IMR-90 (cell line): Measurements from ENCODE around the gene FBXL7. TPM values are rescaled to one million over a fixed set of nuclear protein-coding genes. Genes with fewer than 3 reads are reported as not detected.

ENCODE experiments used
- ATAC-seq: fragments of 200-7000 bp; cut with Tn5 transposase; 2 replicates; pipeline ENCODE4 v1.9.1; 2020; ENCODE audit warnings: low read depth, mild to moderate bottlenecking, moderate library complexity
- BruUV-seq: library from RNA; stranded (reverse); fragments of 400-500 nt; replicated peaks from 2 replicates; lab custom pipeline; 2021; lab: Mats Ljungman, UMichigan
- CTCF ChIA-PET: fragments of 300-600 bp; formaldehyde crosslinking; extraction: SDS; loops from one replicate; lab custom pipeline; 2021; ENCODE audit warnings: antibody characterized with exemption; lab: Yijun Ruan, JAX
- POLR2A ChIA-PET: fragments of 300-600 bp; sonication (Branson Sonifier 250); formaldehyde crosslinking; loops from one replicate; lab custom pipeline; 2022; ENCODE audit warnings: antibody characterized with exemption; ENCODE audit not compliant: unreplicated experiment; lab: Charles Lee
- DNase-seq: peaks from one replicate; pipeline ENCODE4 v3.0.0; 2013
- H2AFZ ChIP-seq: replicated peaks from 2 replicates; pipeline ENCODE3; 2013; ENCODE audit warnings: low read length, mild to moderate bottlenecking; ENCODE audit not compliant: poor library complexity
- H2AK5ac ChIP-seq: 2 replicates; pipeline ENCODE4 v1.6.1; 2013; ENCODE audit warnings: low read depth, low read length, inconsistent platforms
- H2AK9ac ChIP-seq: replicated peaks from 2 replicates; pipeline ENCODE3; 2013; ENCODE audit warnings: mild to moderate bottlenecking, low read depth, low read length, moderate library complexity; ENCODE audit not compliant: poor library complexity
- H2BK120ac ChIP-seq: 2 replicates; pipeline ENCODE4 v1.6.1; 2013; ENCODE audit warnings: low read depth, low read length, inconsistent platforms
- H2BK15ac ChIP-seq: 3 replicates; pipeline ENCODE4 v1.6.1; 2013; ENCODE audit warnings: low read depth, low read length, inconsistent platforms
- H2BK20ac ChIP-seq: 2 replicates; pipeline ENCODE4 v1.6.1; 2013; ENCODE audit warnings: low read depth, mild to moderate bottlenecking, inconsistent platforms, low read length, moderate library complexity
- H2BK5ac ChIP-seq: 2 replicates; pipeline ENCODE4 v1.6.1; 2013; ENCODE audit warnings: mild to moderate bottlenecking, low read depth, low read length, inconsistent platforms; ENCODE audit not compliant: poor library complexity, severe bottlenecking
- H3K14ac ChIP-seq: replicated peaks from 2 replicates; pipeline ENCODE4 v1.6.1; 2013; ENCODE audit warnings: low read depth, low read length, inconsistent platforms
- H3K18ac ChIP-seq: 2 replicates; pipeline ENCODE4 v1.6.1; 2013; ENCODE audit warnings: low read depth, low read length, control low read depth
- H3K23ac ChIP-seq: 2 replicates; pipeline ENCODE4 v1.6.1; 2013; ENCODE audit warnings: low read depth, low read length, inconsistent platforms
- H3K27ac ChIP-seq: 2 replicates; pipeline ENCODE4 v1.5.1; 2013; ENCODE audit warnings: mild to moderate bottlenecking, control low read depth, low read length; ENCODE audit not compliant: insufficient read depth
- H3K27me3 ChIP-seq: 2 replicates; pipeline ENCODE4 v1.6.1; 2013; ENCODE audit warnings: low read length; ENCODE audit not compliant: control insufficient read depth, insufficient read depth
- H3K36me3 ChIP-seq: 2 replicates; pipeline ENCODE4 v1.6.1; 2013; ENCODE audit warnings: low read length, mixed read lengths; ENCODE audit not compliant: control insufficient read depth, insufficient read depth
- H3K4ac ChIP-seq: 2 replicates; pipeline ENCODE4 v1.6.1; 2013; ENCODE audit warnings: low read depth, low read length, inconsistent platforms
- H3K4me1 ChIP-seq: 2 replicates; pipeline ENCODE4 v1.6.1; 2013; ENCODE audit warnings: low read length, mixed read lengths; ENCODE audit not compliant: control insufficient read depth, insufficient read depth
- H3K4me2 ChIP-seq: 2 replicates; pipeline ENCODE4 v1.6.1; 2013; ENCODE audit warnings: low read depth, mild to moderate bottlenecking, control low read depth, low read length, moderate library complexity
- H3K4me3 ChIP-seq: 2 replicates; pipeline ENCODE4 v1.5.1; 2013; ENCODE audit warnings: low read depth, mild to moderate bottlenecking, control low read depth, low read length, moderate library complexity; ENCODE audit not compliant: insufficient read depth
- H3K56ac ChIP-seq: 2 replicates; pipeline ENCODE4 v1.6.1; 2013; ENCODE audit warnings: low read length, inconsistent platforms; ENCODE audit not compliant: insufficient read depth; ENCODE audit errors: extremely low read depth
- H3K79me1 ChIP-seq, 2 experiments: 2 replicates each; pipeline ENCODE4 v1.6.1; 2013; ENCODE audit warnings: low read length in 2 of 2, inconsistent platforms in 1 of 2, low read depth in 1 of 2
- H3K9ac ChIP-seq: 2 replicates; pipeline ENCODE4 v1.6.1; 2013; ENCODE audit warnings: low read depth, low read length, control low read depth
- H3K9me1 ChIP-seq: 2 replicates; pipeline ENCODE4 v1.6.1; 2013; ENCODE audit warnings: low read length, inconsistent platforms; ENCODE audit not compliant: insufficient read depth
- H3K9me3 ChIP-seq: 2 replicates; pipeline ENCODE4 v1.6.1; 2013; ENCODE audit warnings: low read length; ENCODE audit not compliant: control insufficient read depth, insufficient read depth
- H4K20me1 ChIP-seq: 2 replicates; pipeline ENCODE4 v1.6.1; 2013; ENCODE audit warnings: low read length, inconsistent platforms; ENCODE audit not compliant: insufficient read depth
- H4K5ac ChIP-seq: 2 replicates; pipeline ENCODE4 v1.6.1; 2013; ENCODE audit warnings: mild to moderate bottlenecking, low read depth, low read length, control low read depth
- H4K8ac ChIP-seq, 2 experiments: 2 replicates each; pipeline ENCODE4 v1.6.1; 2013; ENCODE audit warnings: low read depth in 2 of 2, low read length in 2 of 2, control low read depth in 1 of 2, inconsistent platforms in 1 of 2
- H4K91ac ChIP-seq: 2 replicates; pipeline ENCODE4 v1.6.1; 2013; ENCODE audit warnings: low read depth, low read length, inconsistent platforms; ENCODE audit not compliant: insufficient read depth
- CHD1 ChIP-seq: IDR thresholded peaks from 2 replicates; pipeline ENCODE4 v1.6.1; 2012; ENCODE audit warnings: low read depth, low read length, improper control_type of control experiment
- MAFK ChIP-seq: IDR thresholded peaks from 2 replicates; pipeline ENCODE4 v1.6.1; 2012; ENCODE audit warnings: low read depth, low read length, improper control_type of control experiment
- MAZ ChIP-seq: IDR thresholded peaks from 2 replicates; pipeline ENCODE4 v1.6.1; 2012; ENCODE audit warnings: low read depth, mild to moderate bottlenecking, low read length, improper control_type of control experiment, moderate library complexity, borderline replicate concordance
- NFE2L2 ChIP-seq: fragments of 150-350 bp; IDR thresholded peaks from 2 replicates; pipeline ENCODE4 v1.6.1; 2016; ENCODE audit warnings: low read depth, mild to moderate bottlenecking, low read length
- RCOR1 ChIP-seq: IDR thresholded peaks from 2 replicates; pipeline ENCODE4 v1.6.1; 2012; ENCODE audit warnings: mild to moderate bottlenecking, low read length, improper control_type of control experiment; ENCODE audit not compliant: insufficient replicate concordance
- SMC3 ChIP-seq: fragments of 150-350 bp; IDR thresholded peaks from 2 replicates; pipeline ENCODE4 v1.6.1; 2016; ENCODE audit warnings: low read depth, mild to moderate bottlenecking, antibody characterized with exemption, low read length, moderate library complexity
- USF2 ChIP-seq: fragments of 150-350 bp; IDR thresholded peaks from 2 replicates; pipeline ENCODE4 v1.6.1; 2017; ENCODE audit warnings: mild to moderate bottlenecking, antibody characterized with exemption, low read length, low read depth
- WGBS, 2 experiments: methylation state at CpG; one replicate each; pipeline versions ENCODE4 v1.1.5 to v1.1.7; 2013; ENCODE audit warnings: missing lambda C conversion rate in 2 of 2; ENCODE audit not compliant: insufficient read length in 1 of 2; ENCODE audit errors: extremely low coverage in 2 of 2; 5-methylcytosine and 5-hydroxymethylcytosine counted together
- dilution Hi-C: fragments of 300-500 bp; cut with HindIII; formaldehyde crosslinking; loops from one replicate; pipeline ENCODE4 v1.14.3; 2018; ENCODE audit warnings: low sequenced_read_pairs; ENCODE audit not compliant: unreplicated experiment
- in situ Hi-C: fragments of 300-500 bp; cut with MboI; formaldehyde crosslinking; loops from 3 replicates; pipeline ENCODE4 v1.14.3; 2019; ENCODE audit warnings: low sequenced_read_pairs, inconsistent platforms, mixed read lengths
- intact Hi-C: fragments of 100-400 bp; cut with micrococcal nuclease; formaldehyde crosslinking; loops from 2 replicates; pipeline ENCODE4 v1.10.0; 2022
- polyA plus RNA-seq, 3 experiments: library from polyadenylated mRNA; depleted of rRNA; stranded (reverse); fragments of >200 nt; gene quantifications; 2 replicates each; pipeline ENCODE4 v1.2.3, GENCODE V29; 2012; ENCODE audit warnings: low replicate concordance in 1 of 3
- total RNA-seq: library from RNA; depleted of rRNA; stranded (reverse); fragments of >200 nt; gene quantifications from 2 replicates; pipeline ENCODE4 v1.2.3, GENCODE V29; 2012

The FBXL7 gene
- total and polyA plus RNA-seq, 2 of the 4 experiments (the other 2 are of a cell fraction), result 4.1 to 10.2 TPM

- 75% methylated on average over 1 of the region's 3 CpGs; no CpG with 5 or more reads in 1 of the 2 experiments for WGBS, 2 experiments
- no peak for TF ChIP-seq MAZ
- no peak for TF ChIP-seq MAFK
- TF ChIP-seq RCOR1, result no peak
- no peak for TF ChIP-seq CHD1
- no peak for TF ChIP-seq NFE2L2
- TF ChIP-seq SMC3, result no peak
- no peak for TF ChIP-seq USF2
- Histone ChIP-seq H2BK120ac (no peak overlapping the region), H4K8ac (no peak overlapping the region), H3K18ac (no peak overlapping the region), H4K5ac (no peak overlapping the region), H3K36me3 (no peaks in the 10 kb centered on the region), H3K27me3 (no peaks in the 10 kb centered on the region), H3K4me2 (no peak overlapping the region), H3K56ac (no peak overlapping the region), H3K4ac (no peak overlapping the region), H2AFZ (no peak overlapping the region), H2AK5ac (no peak overlapping the region), H4K20me1 (no peaks in the 10 kb centered on the region), H2AK9ac (no peak overlapping the region), H2BK5ac (no peak overlapping the region), H3K27ac (no peak overlapping the region), H3K9ac (no peak overlapping the region), H2BK20ac (no peak overlapping the region), H3K23ac (no peak overlapping the region), H2BK15ac (no peak overlapping the region), H3K9me3 (no peaks in the 10 kb centered on the region), H3K79me1 (peaks cover 10 to 13% of the 10 kb centered on the region in 2 experiments; a peak in 3 of 4 replicates), H3K9me1 (no peaks in the 10 kb centered on the region), H3K4me3 (no peak overlapping the region), H3K4me1 (no peaks in the 10 kb centered on the region), H3K14ac (no peak overlapping the region), H4K91ac (no peak overlapping the region)
- dilution Hi-C loops, result no loop called here
- in situ Hi-C loops, result no loop called here
- intact Hi-C loops, result no loop called here
- DNase-seq (no peak), ATAC-seq (no peak)
- ChIA-PET POLR2A (no interaction called here), CTCF (no interaction called here)
- BruUV-seq, result no TSS peak
These were observed 298.0 kb downstream of the FBXL7 start for GRCh38 chr5:15798006-15798405.
